Activated CD8-positive, alpha-beta T cell treated with anti-CD3 and anti-CD28 coated beads, Interleukin-2, amount 10 ng/mL, durations not matched to agents 7 days and 5 days (primary cell): ENCODE data around the gene IL15RA. TPM values are rescaled to one million over a fixed set of nuclear protein-coding genes. Genes with fewer than 3 reads are reported as not detected.
"Not testable (repeated sequence)": the region's sequence is repeated elsewhere in the genome, so short reads cannot be mapped to it uniquely, and the experiment has no call there.

Experiments
- ATAC-seq: fragments of 150-1000 bp; cut with Tn5 transposase; one replicate; pipeline ENCODE4 v1.10.0; 2021; ENCODE audit warnings: moderate library complexity
- CTCF ChIA-PET: fragments of 350-600 bp; sonication (Branson Sonifier 250); formaldehyde crosslinking; loops from one replicate; lab custom pipeline; 2021; ENCODE audit warnings: antibody characterized with exemption; lab: Charles Lee
- POLR2A ChIA-PET: fragments of 350-600 bp; sonication (Branson Sonifier 250); formaldehyde crosslinking; loops from one replicate; lab custom pipeline; 2021; ENCODE audit warnings: antibody characterized with exemption; lab: Charles Lee
- DNase-seq: peaks from one replicate; pipeline ENCODE4 v3.0.0-alpha.2; 2020
- H3K27ac Mint-ChIP-seq: one replicate; pipeline ENCODE4 v1.8.0; 2021; ENCODE audit warnings: mild to moderate bottlenecking, mixed read lengths
- H3K27me3 Mint-ChIP-seq: one replicate; pipeline ENCODE4 v1.8.0; 2021; ENCODE audit warnings: low read depth, mixed read lengths
- H3K36me3 Mint-ChIP-seq: one replicate; pipeline ENCODE4 v1.8.0; 2021; ENCODE audit warnings: low read depth, mixed read lengths
- H3K4me1 Mint-ChIP-seq: one replicate; pipeline ENCODE4 v1.8.0; 2021; ENCODE audit warnings: low read depth, mixed read lengths
- H3K4me3 Mint-ChIP-seq: one replicate; pipeline ENCODE4 v1.8.0; 2021; ENCODE audit warnings: mild to moderate bottlenecking, mixed read lengths
- H3K9me3 Mint-ChIP-seq: one replicate; pipeline ENCODE4 v1.8.0; 2022; ENCODE audit warnings: mixed read lengths; ENCODE audit not compliant: insufficient read depth
- total RNA-seq, 2 experiments: library from RNA; stranded (reverse); gene quantifications; one replicate each; pipeline ENCODE4 v1.2.3, GENCODE V29; 2021

IL15RA gene
- total RNA-seq, 2 experiments from 2014 or later, result 17.2 to 18.1 TPM

- Mint-ChIP-seq H3K27me3 (no peaks in the 10 kb centered on the region), H3K36me3 (peaks cover 15% of the 10 kb centered on the region), H3K9me3 (no peaks in the 10 kb centered on the region), H3K4me1 (peaks cover 22% of the 10 kb centered on the region), H3K27ac (no peak overlapping the region), H3K4me3 (no peak overlapping the region)
- peak; percentile 12 for DNase-seq
- CTCF ChIA-PET, result interaction anchor here (1.0 kb wide), 1 partner anchor 12 kb away, joined by 4 read pairs; no protein-coding TSS in a partner anchor
- POLR2A ChIA-PET, result no interaction called here
- no peak for ATAC-seq
Observed at GRCh38 chr10:6005856-6006395, 28.6 kb upstream of the IL15RA start.

GRCh38 chr10:6005161-6005804 lies 27.9 kb upstream of the IL15RA start:
- H3K27me3 Mint-ChIP-seq, H3K9me3 Mint-ChIP-seq, DNase-seq, H3K4me3 Mint-ChIP-seq, CTCF ChIA-PET, ATAC-seq: not testable (repeated sequence)
- H3K36me3 Mint-ChIP-seq, result peaks cover 14% of the 10 kb centered on the region
- POLR2A ChIA-PET, result interaction anchor here (0.6 kb wide), 1 partner anchor 180 kb away, joined by 3 read pairs; no protein-coding TSS in a partner anchor
- peaks cover 22% of the 10 kb centered on the region for H3K4me1 Mint-ChIP-seq
- H3K27ac Mint-ChIP-seq, result peak overlapping the region; percentile 54

- ChIA-PET CTCF (interaction anchor here (2.0 kb wide), 1 partner anchor 11 kb away, joined by 12 read pairs; no protein-coding TSS in a partner anchor), POLR2A (no interaction called here)
- H3K4me1 Mint-ChIP-seq, result peaks cover 22% of the 10 kb centered on the region
- ATAC-seq (no peak), DNase-seq (peak; percentile 17)
- peaks cover 4% of the 10 kb centered on the region for H3K36me3 Mint-ChIP-seq
- H3K27ac Mint-ChIP-seq, result no peak overlapping the region
- H3K4me3 Mint-ChIP-seq, result no peak overlapping the region
- H3K27me3 Mint-ChIP-seq, result peaks cover 3% of the 10 kb centered on the region
- H3K9me3 Mint-ChIP-seq, result no peaks in the 10 kb centered on the region
Observed at GRCh38 chr10:6002809-6003510, 25.6 kb upstream of the IL15RA start.

GRCh38 chr10:5999440-6000165 lies 22.3 kb upstream of the IL15RA start:
- no peak overlapping the region for H3K27ac Mint-ChIP-seq
- H3K36me3 Mint-ChIP-seq, result no peaks in the 10 kb centered on the region
- no peaks in the 10 kb centered on the region for H3K9me3 Mint-ChIP-seq
- DNase-seq (peak; percentile 19), ATAC-seq (no peak)
- peaks cover 15% of the 10 kb centered on the region for H3K27me3 Mint-ChIP-seq
- POLR2A ChIA-PET, result no interaction called here
- H3K4me1 Mint-ChIP-seq, result peaks cover 22% of the 10 kb centered on the region
- no peak overlapping the region for H3K4me3 Mint-ChIP-seq
- CTCF ChIA-PET, result no interaction called here

- Mint-ChIP-seq H3K4me3 (no peak overlapping the region), H3K4me1 (peaks cover 5% of the 10 kb centered on the region), H3K27ac (no peak overlapping the region), H3K27me3 (peaks cover 23% of the 10 kb centered on the region), H3K9me3 (peaks cover 15% of the 10 kb centered on the region), H3K36me3 (no peaks in the 10 kb centered on the region)
- ATAC-seq (no peak), DNase-seq (no peak)
- ChIA-PET POLR2A (interaction anchor here (1.0 kb wide), 1 partner anchor 20 kb away, joined by 3 read pairs; no protein-coding TSS in a partner anchor), CTCF (no interaction called here)
Observed at GRCh38 chr10:5996696-5997095, 19.4 kb upstream of the IL15RA start.

GRCh38 chr10:5992398-5992797 lies 15.1 kb upstream of the IL15RA start:
- CTCF ChIA-PET, result interaction anchor here (1.4 kb wide), 1 partner anchor 19 kb away, joined by 3 read pairs; no protein-coding TSS in a partner anchor

GRCh38 chr10:5991708-5992107 lies 14.4 kb upstream of the IL15RA start:
- no peak for ATAC-seq
- ChIA-PET POLR2A (no interaction called here), CTCF (interaction anchor here (1.4 kb wide), 1 partner anchor 19 kb away, joined by 3 read pairs; no protein-coding TSS in a partner anchor)
- Mint-ChIP-seq H3K27me3 (peaks cover 13% of the 10 kb centered on the region), H3K27ac (no peak overlapping the region), H3K4me1 (peaks cover 14% of the 10 kb centered on the region), H3K9me3 (peaks cover 21% of the 10 kb centered on the region), H3K4me3 (no peak overlapping the region), H3K36me3 (no peaks in the 10 kb centered on the region)
- DNase-seq, result no peak

More at GRCh38 chr10:5992398-5992797, 15.1 kb upstream of the IL15RA start:
- POLR2A ChIA-PET, result no interaction called here
- Mint-ChIP-seq H3K9me3 (peaks cover 21% of the 10 kb centered on the region), H3K27ac (no peak overlapping the region), H3K4me3 (no peak overlapping the region), H3K4me1 (peaks cover 14% of the 10 kb centered on the region), H3K36me3 (no peaks in the 10 kb centered on the region), H3K27me3 (peaks cover 14% of the 10 kb centered on the region)
- DNase-seq (no peak), ATAC-seq (no peak)

GRCh38 chr10:5989756-5990155 lies 12.4 kb upstream of the IL15RA start:
- ChIA-PET POLR2A (no interaction called here), CTCF (interaction anchor here (1.2 kb wide), 1 partner anchor 24 kb away, joined by 3 read pairs; no protein-coding TSS in a partner anchor)
- no peak for DNase-seq
- peaks cover 21% of the 10 kb centered on the region for H3K9me3 Mint-ChIP-seq
- ATAC-seq, result no peak
- peaks cover 14% of the 10 kb centered on the region for H3K4me1 Mint-ChIP-seq
- H3K4me3 Mint-ChIP-seq, result no peak overlapping the region
- no peaks in the 10 kb centered on the region for H3K36me3 Mint-ChIP-seq
- H3K27ac Mint-ChIP-seq, result no peak overlapping the region
- H3K27me3 Mint-ChIP-seq, result peaks cover 13% of the 10 kb centered on the region

GRCh38 chr10:5988336-5988920 lies 11.1 kb upstream of the IL15RA start:
- POLR2A ChIA-PET, result interaction anchor here (0.8 to 1.5 kb wide), 4 partner anchors 10 to 98 kb away, joined by 3 to 18 read pairs (median 4); partner anchors contain the start of gene IL15RA
- Mint-ChIP-seq H3K9me3 (peaks cover 14% of the 10 kb centered on the region), H3K36me3 (no peaks in the 10 kb centered on the region), H3K27ac (no peak overlapping the region), H3K4me3 (no peak overlapping the region), H3K27me3 (peaks cover 14% of the 10 kb centered on the region), H3K4me1 (peaks cover 14% of the 10 kb centered on the region)
- ATAC-seq (no peak), DNase-seq (peak; percentile 18)
- CTCF ChIA-PET, result interaction anchor here (1.0 to 2.4 kb wide), 5 partner anchors 11 to 359 kb away, joined by 3 to 22 read pairs (median 5); partner anchors contain the start of genes IL15RA and PFKFB3

- Mint-ChIP-seq H3K27ac (no peak overlapping the region), H3K4me3 (no peak overlapping the region), H3K36me3 (no peaks in the 10 kb centered on the region), H3K4me1 (peaks cover 14% of the 10 kb centered on the region), H3K9me3 (peaks cover 14% of the 10 kb centered on the region), H3K27me3 (peaks cover 14% of the 10 kb centered on the region)
- CTCF ChIA-PET, result interaction anchor here (1.0 to 2.4 kb wide), 5 partner anchors 11 to 358 kb away, joined by 3 to 22 read pairs (median 5); partner anchors contain the start of genes IL15RA and PFKFB3
- POLR2A ChIA-PET, result interaction anchor here (0.8 to 1.5 kb wide), 4 partner anchors 9 to 99 kb away, joined by 3 to 18 read pairs (median 4); partner anchors contain the start of gene IL15RA
- DNase-seq, result peak; percentile 20
- no peak for ATAC-seq
Observed at GRCh38 chr10:5987747-5988146, 10.4 kb upstream of the IL15RA start.

- H3K36me3 Mint-ChIP-seq, result no peaks in the 10 kb centered on the region
- no peak overlapping the region for H3K27ac Mint-ChIP-seq
- peaks cover 15% of the 10 kb centered on the region for H3K27me3 Mint-ChIP-seq
- ATAC-seq, result no peak
- ChIA-PET POLR2A (no interaction called here), CTCF (no interaction called here)
- no peak for DNase-seq
- H3K9me3 Mint-ChIP-seq, result no peaks in the 10 kb centered on the region
- H3K4me3 Mint-ChIP-seq, result no peak overlapping the region
- H3K4me1 Mint-ChIP-seq, result peaks cover 14% of the 10 kb centered on the region
Observed at GRCh38 chr10:5985029-5985428, 7.7 kb upstream of the IL15RA start.
